Lower leg skin (tissue), 3 donors: ENCODE measurements around the gene ELMOD3.

Experiments used
- CTCF ChIP-seq, 3 donors: fragments of 450-650 bp; IDR thresholded peaks; one replicate each; pipeline ENCODE4 v1.5.1; 2016; ENCODE audit warnings: antibody characterized with exemption in 3 of 3, mild to moderate bottlenecking in 3 of 3, moderate library complexity in 2 of 3
- POLR2A ChIP-seq, 2 donors: fragments of 450-650 bp; IDR thresholded peaks; one replicate each; pipeline ENCODE4 v1.6.1; 2016 to 2017; ENCODE audit warnings: antibody characterized with exemption in 2 of 2, mild to moderate bottlenecking in 1 of 2, moderate library complexity in 1 of 2

- TF ChIP-seq CTCF (IDR thresholded peaks at IDR 0.05) (no peak), POLR2A (IDR thresholded peaks at IDR 0.05) (no peak)
Measured at GRCh38 chr2:85309699-85310321, 44.8 kb upstream of the ELMOD3 start.
